Activated CD4-positive, alpha-beta memory T cell treated with anti-CD3 and anti-CD28 coated beads for 36 hours (primary cell): ENCODE data around the gene HMCN2. TPM values are rescaled to one million over a fixed set of nuclear protein-coding genes. Genes with fewer than 3 reads are reported as not detected.
"Not testable (repeated sequence)": the region's sequence is repeated elsewhere in the genome, so short reads cannot be mapped to it uniquely, and the experiment has no call there.

Experiments
- CTCF ChIA-PET: fragments of 350-600 bp; sonication (Branson Sonifier 250); formaldehyde crosslinking; loops from one replicate; lab custom pipeline; 2021; ENCODE audit warnings: antibody characterized with exemption, inconsistent platforms; lab: Charles Lee
- POLR2A ChIA-PET: fragments of 350-600 bp; sonication (Branson Sonifier 250); formaldehyde crosslinking; loops from one replicate; lab custom pipeline; 2021; ENCODE audit warnings: antibody characterized with exemption; lab: Charles Lee
- DNase-seq: peaks from one replicate; pipeline ENCODE4 v3.0.0-alpha.2; 2020
- H3K27ac Mint-ChIP-seq: one replicate; pipeline ENCODE4 v1.8.0; 2021; ENCODE audit warnings: mixed read lengths
- H3K27me3 Mint-ChIP-seq: one replicate; pipeline ENCODE4 v1.8.0; 2021; ENCODE audit warnings: mixed read lengths
- H3K36me3 Mint-ChIP-seq: one replicate; pipeline ENCODE4 v1.8.0; 2021; ENCODE audit warnings: mixed read lengths
- H3K4me1 Mint-ChIP-seq: one replicate; pipeline ENCODE4 v1.8.0; 2021; ENCODE audit warnings: low read depth, mixed read lengths
- H3K4me3 Mint-ChIP-seq: one replicate; pipeline ENCODE4 v1.8.0; 2021; ENCODE audit warnings: mild to moderate bottlenecking, mixed read lengths
- H3K9me3 Mint-ChIP-seq: one replicate; pipeline ENCODE4 v1.8.0; 2021; ENCODE audit warnings: mixed read lengths
- intact Hi-C: fragments of 100-400 bp; cut with micrococcal nuclease; formaldehyde crosslinking; loops from one replicate; pipeline ENCODE4 v1.15.1; 2023
- total RNA-seq, 2 experiments: library from RNA; stranded (reverse); gene quantifications; one replicate each; pipeline ENCODE4 v1.2.3, GENCODE V29; 2021

HMCN2 gene
- total RNA-seq, 2 experiments from 2014 or later, result not detected

GRCh38 chr9:130333712-130334062 is 68.1 kb downstream of the HMCN2 start:
- no peak for DNase-seq
- ChIA-PET CTCF (interaction anchor here (0.6 kb wide), 1 partner anchor 184 kb away, joined by 4 read pairs; no protein-coding TSS in a partner anchor), POLR2A (no interaction called here)
- H3K27ac Mint-ChIP-seq, result no peak overlapping the region
- no peaks in the 10 kb centered on the region for H3K36me3 Mint-ChIP-seq
- intact Hi-C loops, result no loop called here
- H3K27me3 Mint-ChIP-seq, result peaks cover 39% of the 10 kb centered on the region
- no peaks in the 10 kb centered on the region for H3K9me3 Mint-ChIP-seq
- H3K4me1 Mint-ChIP-seq, result no peaks in the 10 kb centered on the region
- H3K4me3 Mint-ChIP-seq, result no peak overlapping the region

GRCh38 chr9:130334915-130335314 is 69.4 kb downstream of the HMCN2 start:
- H3K36me3 Mint-ChIP-seq, result no peaks in the 10 kb centered on the region
- H3K4me3 Mint-ChIP-seq, result no peak overlapping the region
- no peaks in the 10 kb centered on the region for H3K4me1 Mint-ChIP-seq
- H3K27me3 Mint-ChIP-seq, result peaks cover 34% of the 10 kb centered on the region
- intact Hi-C loops, result no loop called here
- no peak for DNase-seq
- ChIA-PET CTCF (no interaction called here), POLR2A (interaction anchor here (0.6 kb wide), 1 partner anchor 429 kb away, joined by 5 read pairs; no protein-coding TSS in a partner anchor)
- no peaks in the 10 kb centered on the region for H3K9me3 Mint-ChIP-seq
- no peak overlapping the region for H3K27ac Mint-ChIP-seq

GRCh38 chr9:130336027-130336610 is 70.6 kb downstream of the HMCN2 start:
- Mint-ChIP-seq H3K36me3 (no peaks in the 10 kb centered on the region), H3K27me3 (peaks cover 27% of the 10 kb centered on the region), H3K27ac (no peak overlapping the region), H3K4me1 (no peaks in the 10 kb centered on the region), H3K9me3 (no peaks in the 10 kb centered on the region), H3K4me3 (no peak overlapping the region)
- intact Hi-C loops, result no loop called here
- ChIA-PET POLR2A (no interaction called here), CTCF (interaction anchor here (0.7 kb wide), 1 partner anchor 229 kb away, joined by 3 read pairs; no protein-coding TSS in a partner anchor)
- no peak for DNase-seq

- CTCF ChIA-PET, result interaction anchor here (0.7 kb wide), 1 partner anchor 230 kb away, joined by 3 read pairs; no protein-coding TSS in a partner anchor
- peaks cover 24% of the 10 kb centered on the region for H3K27me3 Mint-ChIP-seq
- H3K4me1 Mint-ChIP-seq, result no peaks in the 10 kb centered on the region
- intact Hi-C loops, result no loop called here
- DNase-seq, result no peak
- H3K36me3 Mint-ChIP-seq, result no peaks in the 10 kb centered on the region
- H3K4me3 Mint-ChIP-seq, result no peak overlapping the region
- H3K9me3 Mint-ChIP-seq, result no peaks in the 10 kb centered on the region
- H3K27ac Mint-ChIP-seq, result no peak overlapping the region
- POLR2A ChIA-PET, result no interaction called here
Measured at GRCh38 chr9:130336885-130337284, 71.3 kb downstream of the HMCN2 start.

- CTCF ChIA-PET, result no interaction called here
- H3K9me3 Mint-ChIP-seq, result no peaks in the 10 kb centered on the region
- intact Hi-C loops, result no loop called here
- H3K36me3 Mint-ChIP-seq, result no peaks in the 10 kb centered on the region
- H3K4me1 Mint-ChIP-seq, result no peaks in the 10 kb centered on the region
- H3K27ac Mint-ChIP-seq, result no peak overlapping the region
- peaks cover 22% of the 10 kb centered on the region for H3K27me3 Mint-ChIP-seq
- no peak overlapping the region for H3K4me3 Mint-ChIP-seq
- DNase-seq, result no peak
- POLR2A ChIA-PET, result no interaction called here
Measured at GRCh38 chr9:130337318-130337717, 71.8 kb downstream of the HMCN2 start.

GRCh38 chr9:130337784-130338380 is 72.3 kb downstream of the HMCN2 start:
- intact Hi-C loops, result no loop called here
- no peak for DNase-seq
- Mint-ChIP-seq H3K36me3 (no peaks in the 10 kb centered on the region), H3K27ac (no peak overlapping the region), H3K4me1 (no peaks in the 10 kb centered on the region), H3K9me3 (no peaks in the 10 kb centered on the region), H3K4me3 (no peak overlapping the region), H3K27me3 (peaks cover 17% of the 10 kb centered on the region)
- POLR2A ChIA-PET, result no interaction called here
- CTCF ChIA-PET, result no interaction called here

- POLR2A ChIA-PET, H3K4me1 Mint-ChIP-seq, DNase-seq, H3K27me3 Mint-ChIP-seq, H3K27ac Mint-ChIP-seq, H3K36me3 Mint-ChIP-seq, intact Hi-C loops, H3K9me3 Mint-ChIP-seq, H3K4me3 Mint-ChIP-seq: not testable (repeated sequence)
- CTCF ChIA-PET, result interaction anchor here (0.6 kb wide), 1 partner anchor 213 kb away, joined by 3 read pairs; no protein-coding TSS in a partner anchor
Measured at GRCh38 chr9:130338891-130339290, 73.3 kb downstream of the HMCN2 start.

- no peaks in the 10 kb centered on the region for H3K36me3 Mint-ChIP-seq
- ChIA-PET CTCF (interaction anchor here (0.6 kb wide), 1 partner anchor 213 kb away, joined by 3 read pairs; no protein-coding TSS in a partner anchor), POLR2A (no interaction called here)
- H3K9me3 Mint-ChIP-seq, result no peaks in the 10 kb centered on the region
- no peak for DNase-seq
- peaks cover 4% of the 10 kb centered on the region for H3K27me3 Mint-ChIP-seq
- H3K4me1 Mint-ChIP-seq, result no peaks in the 10 kb centered on the region
- H3K27ac Mint-ChIP-seq, result no peak overlapping the region
- no peak overlapping the region for H3K4me3 Mint-ChIP-seq
- intact Hi-C loops, result no loop called here
Measured at GRCh38 chr9:130339306-130339705, 73.7 kb downstream of the HMCN2 start.

- Mint-ChIP-seq H3K27me3 (peaks cover 2% of the 10 kb centered on the region), H3K27ac (no peak overlapping the region), H3K9me3 (no peaks in the 10 kb centered on the region), H3K4me1 (no peaks in the 10 kb centered on the region), H3K4me3 (no peak overlapping the region), H3K36me3 (no peaks in the 10 kb centered on the region)
- ChIA-PET POLR2A (no interaction called here), CTCF (interaction anchor here (0.6 to 2.1 kb wide), 3 partner anchors 77 to 232 kb away, joined by 3 to 8 read pairs (median 4); no protein-coding TSS in a partner anchor)
- intact Hi-C loops, result no loop called here
- DNase-seq, result no peak
Measured at GRCh38 chr9:130340011-130340410, 74.5 kb downstream of the HMCN2 start.

GRCh38 chr9:130340557-130340956 is 75.0 kb downstream of the HMCN2 start:
- H3K9me3 Mint-ChIP-seq, intact Hi-C loops, H3K4me3 Mint-ChIP-seq, H3K4me1 Mint-ChIP-seq, H3K27ac Mint-ChIP-seq, H3K27me3 Mint-ChIP-seq, POLR2A ChIA-PET, DNase-seq, H3K36me3 Mint-ChIP-seq: not testable (repeated sequence)
- CTCF ChIA-PET, result interaction anchor here (0.6 to 2.1 kb wide), 3 partner anchors 77 to 233 kb away, joined by 3 to 8 read pairs (median 4); no protein-coding TSS in a partner anchor

- no peak overlapping the region for H3K27ac Mint-ChIP-seq
- CTCF ChIA-PET, result interaction anchor here (1.2 to 2.1 kb wide), 3 partner anchors 99 to 233 kb away, joined by 4 to 8 read pairs (median 4); no protein-coding TSS in a partner anchor
- no peak for DNase-seq
Measured at GRCh38 chr9:130341128-130341527, 75.6 kb downstream of the HMCN2 start.

GRCh38 chr9:130341839-130342713 is 76.5 kb downstream of the HMCN2 start:
- H3K4me1 Mint-ChIP-seq, result no peaks in the 10 kb centered on the region
- intact Hi-C loops, result no loop called here
- CTCF ChIA-PET, result interaction anchor here (1.2 to 2.1 kb wide), 3 partner anchors 100 to 234 kb away, joined by 4 to 8 read pairs (median 4); no protein-coding TSS in a partner anchor

More at GRCh38 chr9:130341128-130341527, 75.6 kb downstream of the HMCN2 start:
- no peak overlapping the region for H3K4me3 Mint-ChIP-seq
- POLR2A ChIA-PET, result no interaction called here
- no peaks in the 10 kb centered on the region for H3K4me1 Mint-ChIP-seq
- no peaks in the 10 kb centered on the region for H3K9me3 Mint-ChIP-seq
- intact Hi-C loops, result no loop called here
- no peaks in the 10 kb centered on the region for H3K27me3 Mint-ChIP-seq
- H3K36me3 Mint-ChIP-seq, result no peaks in the 10 kb centered on the region

More at GRCh38 chr9:130341839-130342713, 76.5 kb downstream of the HMCN2 start:
- no peak for DNase-seq
- Mint-ChIP-seq H3K27me3 (no peaks in the 10 kb centered on the region), H3K4me3 (no peak overlapping the region), H3K9me3 (no peaks in the 10 kb centered on the region), H3K27ac (no peak overlapping the region), H3K36me3 (no peaks in the 10 kb centered on the region)
- POLR2A ChIA-PET, result no interaction called here
